Measurements from ENCODE around the gene HOMER3.

- no peak for TF ChIP-seq POLR2A (IDR thresholded peaks at IDR 0.05)
- no peak for TF ChIP-seq CTCF (IDR thresholded peaks at IDR 0.05)
These were observed 25.3 kb upstream of the HOMER3 start for GRCh38 chr19:18966307-18966706.

Data from esophagus squamous epithelium (tissue), 4 donors.